GM18508 (cell line): ENCODE data around the gene BHLHE41.

Experiments
- ATAC-seq: cut with Tn5 transposase; IDR thresholded peaks from one replicate; pipeline ENCODE4 v1.9.1; 2021; ENCODE audit warnings: moderate number of reproducible peaks; ENCODE audit not compliant: insufficient read depth, unreplicated experiment

Gene BHLHE41

DNA sequence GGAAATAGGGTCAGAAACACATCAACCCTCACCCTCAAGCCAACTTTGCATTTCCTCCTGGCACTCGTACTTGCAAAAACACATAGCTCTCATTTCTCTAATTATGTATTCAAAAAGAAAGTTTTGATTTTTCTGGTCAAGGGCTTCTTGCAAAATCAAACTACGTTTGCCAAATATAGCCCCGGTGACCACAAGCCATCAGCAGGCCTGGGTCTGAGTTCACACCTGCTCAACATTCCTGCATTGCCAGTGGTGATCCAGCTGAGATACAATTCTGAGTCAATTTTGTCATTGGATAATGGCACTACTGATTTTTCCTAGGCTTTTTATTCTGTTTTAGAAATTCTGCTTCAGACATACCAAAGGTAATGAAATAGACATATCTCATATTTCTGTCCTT is 10.7 kb upstream of the BHLHE41 start:
- no peak for ATAC-seq

- no peak for ATAC-seq
Observed at GRCh38 chr12:26135010-26135420, 10.2 kb upstream of the BHLHE41 start.

DNA sequence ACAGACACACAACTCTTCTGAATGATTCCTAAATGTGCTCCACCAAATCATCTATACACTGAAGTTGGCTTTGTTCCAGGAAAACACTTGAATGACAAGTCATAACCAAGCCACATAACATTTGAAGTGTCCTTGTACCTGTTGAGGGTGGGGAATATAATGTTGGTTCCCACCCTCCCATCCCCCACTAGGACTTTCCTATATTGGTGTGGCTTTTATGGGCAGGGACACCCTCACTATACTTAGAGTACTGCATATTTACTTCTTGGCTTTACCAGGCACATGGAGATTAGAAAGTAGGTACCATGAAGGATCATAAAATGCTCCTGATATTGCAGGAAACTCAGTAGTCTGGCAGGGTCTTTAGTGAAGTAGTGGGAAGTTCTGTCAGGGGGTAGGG is 9.7 kb upstream of the BHLHE41 start:
- no peak for ATAC-seq

DNA sequence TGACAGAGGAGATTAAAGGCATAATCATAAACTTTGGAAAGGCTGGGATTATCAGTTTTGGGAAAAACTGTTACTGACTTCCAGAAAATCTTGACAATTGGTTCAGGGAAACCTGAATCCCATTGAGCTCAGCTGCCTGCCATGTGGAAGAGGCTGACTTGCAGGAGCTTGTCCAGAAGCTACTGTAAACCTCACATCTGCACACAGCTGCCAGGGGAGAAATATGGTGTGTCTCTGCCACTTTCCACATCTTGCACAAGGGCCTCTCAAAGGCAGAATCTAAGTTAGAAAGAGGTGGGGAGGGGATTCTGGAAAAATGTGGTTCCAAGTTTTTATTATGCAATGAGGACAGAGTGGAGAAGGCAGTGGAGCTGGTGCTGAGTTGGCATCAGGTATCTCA is 8.7 kb upstream of the BHLHE41 start:
- no peak for ATAC-seq

DNA sequence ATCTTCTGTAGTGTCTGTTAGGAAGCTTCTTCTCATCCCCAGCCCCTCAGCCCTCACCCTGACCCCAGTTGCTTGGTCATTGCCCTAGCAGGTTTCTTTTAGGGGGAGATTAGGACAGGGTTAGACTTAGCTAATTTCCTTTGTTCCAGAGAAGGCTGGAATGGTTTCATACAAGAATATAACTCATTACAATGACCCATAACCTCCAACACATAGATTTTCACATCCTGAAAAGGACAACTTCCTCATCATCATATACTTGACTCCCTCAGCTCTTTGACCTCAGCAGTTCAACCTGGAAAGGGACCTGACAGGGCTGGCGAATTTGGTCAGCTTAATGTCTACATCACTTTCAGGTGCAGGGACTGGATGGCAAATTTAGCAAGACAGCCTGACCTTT is 8.0 kb upstream of the BHLHE41 start:
- no peak for ATAC-seq

DNA sequence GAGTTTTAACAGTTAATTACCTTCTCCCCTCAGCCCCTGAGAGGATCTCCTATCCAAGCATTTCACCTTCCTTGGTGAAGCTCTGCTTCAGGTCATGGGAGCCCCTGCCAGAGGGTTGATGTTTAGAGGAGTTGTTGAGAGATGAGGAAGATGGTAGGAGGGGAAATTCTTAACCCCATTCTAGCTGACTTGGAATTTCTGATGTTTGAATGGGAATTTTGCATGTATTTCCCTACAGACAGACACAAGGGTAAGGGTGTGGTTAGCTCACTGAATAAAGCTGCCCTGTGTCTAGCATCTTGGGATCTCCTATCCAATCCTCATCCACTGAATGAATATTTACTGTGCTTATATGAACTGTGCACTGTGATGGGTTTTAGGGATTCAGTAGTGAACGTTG is 7.1 kb upstream of the BHLHE41 start:
- no peak for ATAC-seq

- ATAC-seq: no peak
Observed at GRCh38 chr12:26130728-26131127, 5.9 kb upstream of the BHLHE41 start.

DNA sequence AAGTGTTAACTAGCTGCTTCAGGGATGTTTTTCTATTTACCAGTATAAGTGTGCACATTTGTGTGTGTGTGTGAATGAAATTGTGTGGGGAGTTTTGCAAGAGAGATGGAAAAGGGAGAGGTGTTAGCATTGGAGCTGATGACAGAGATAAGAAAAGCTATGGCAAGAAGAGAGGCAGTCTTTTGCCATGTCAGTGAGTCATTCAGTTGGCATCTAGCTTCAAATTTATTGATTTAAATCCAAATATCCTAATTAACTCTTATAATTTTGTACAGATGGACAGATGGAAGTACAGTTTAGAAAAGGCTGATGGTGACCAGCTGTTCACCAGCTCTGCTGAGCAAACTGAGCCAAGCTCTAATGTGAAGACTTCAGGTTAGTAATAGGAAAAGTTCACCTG is 3.3 kb upstream of the BHLHE41 start:
- ATAC-seq: no peak

- no peak for ATAC-seq
Observed at GRCh38 chr12:26127404-26127803, 2.6 kb upstream of the BHLHE41 start.

GRCh38 chr12:26126340-26127284 is 1.8 kb upstream of the BHLHE41 start:
- ATAC-seq: no peak

DNA sequence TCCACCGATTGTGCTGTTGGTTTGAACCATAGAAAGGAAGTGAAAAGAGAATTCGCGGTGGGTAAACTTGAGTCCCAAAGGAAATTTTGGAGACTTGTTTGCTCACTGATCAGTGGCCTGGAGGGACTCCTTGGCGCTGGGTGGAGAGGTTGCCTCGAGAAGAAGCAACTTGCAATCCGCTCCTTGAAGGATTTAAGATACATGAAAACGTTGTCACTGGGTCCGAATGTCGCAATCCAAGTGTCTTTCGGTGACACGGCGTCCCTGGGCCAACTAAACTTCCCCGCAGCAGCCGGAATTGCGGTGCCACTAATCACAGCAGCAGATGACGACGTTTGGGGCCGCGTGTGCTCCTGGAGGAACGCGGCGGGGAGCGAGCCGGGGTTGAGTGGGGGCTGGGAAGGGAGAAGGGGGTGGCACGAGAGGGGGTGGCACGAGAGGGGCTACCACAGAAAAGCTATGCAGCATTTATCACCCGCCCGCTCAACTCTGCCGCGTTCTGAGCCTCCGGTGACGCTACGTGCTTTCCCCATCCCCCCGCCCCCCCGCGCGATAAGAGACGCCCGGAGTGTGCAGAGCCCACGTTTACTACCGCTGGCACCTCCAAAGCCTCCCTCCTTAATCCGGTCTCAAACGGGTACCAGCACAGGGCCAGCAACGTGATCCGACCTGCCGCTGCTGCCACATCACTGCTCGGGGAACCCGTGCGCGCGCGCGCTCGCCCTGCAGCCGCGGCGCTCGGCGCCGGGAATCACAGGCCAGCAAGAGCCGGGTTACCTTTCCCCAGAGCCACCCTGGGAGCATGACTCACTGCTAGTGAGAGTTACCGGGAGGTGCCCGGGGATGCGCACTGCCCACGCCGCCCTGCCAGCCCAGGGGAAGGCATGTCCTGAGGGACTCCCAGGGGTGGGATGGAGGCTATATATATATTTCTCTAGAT is 833 bp upstream of the BHLHE41 start:
- no peak for ATAC-seq

DNA sequence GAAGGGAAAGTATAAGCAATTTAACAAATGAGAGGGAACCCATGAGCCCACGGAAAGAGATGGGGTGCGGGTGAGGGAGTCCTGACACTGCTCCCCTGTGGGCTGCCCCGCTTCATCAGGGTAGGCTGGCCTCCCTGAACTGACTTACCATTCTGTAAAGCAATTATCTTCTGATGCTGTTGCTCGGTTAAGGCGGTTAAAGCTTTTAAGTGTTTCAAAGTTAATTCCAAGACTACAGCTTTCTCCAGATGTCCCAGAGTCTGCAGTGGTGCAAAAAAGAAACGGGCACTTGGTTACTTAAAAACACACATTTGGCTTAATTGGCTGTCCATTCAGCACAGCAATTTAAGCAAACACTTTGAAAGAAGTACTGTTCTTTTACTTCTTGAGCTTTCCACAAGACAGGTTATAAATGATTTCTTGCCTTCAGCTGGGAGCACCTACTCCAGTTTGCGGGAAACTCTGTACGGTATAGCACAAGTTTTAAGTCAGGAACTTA is 1.3 kb downstream of the BHLHE41 start:
- ATAC-seq: no peak

DNA sequence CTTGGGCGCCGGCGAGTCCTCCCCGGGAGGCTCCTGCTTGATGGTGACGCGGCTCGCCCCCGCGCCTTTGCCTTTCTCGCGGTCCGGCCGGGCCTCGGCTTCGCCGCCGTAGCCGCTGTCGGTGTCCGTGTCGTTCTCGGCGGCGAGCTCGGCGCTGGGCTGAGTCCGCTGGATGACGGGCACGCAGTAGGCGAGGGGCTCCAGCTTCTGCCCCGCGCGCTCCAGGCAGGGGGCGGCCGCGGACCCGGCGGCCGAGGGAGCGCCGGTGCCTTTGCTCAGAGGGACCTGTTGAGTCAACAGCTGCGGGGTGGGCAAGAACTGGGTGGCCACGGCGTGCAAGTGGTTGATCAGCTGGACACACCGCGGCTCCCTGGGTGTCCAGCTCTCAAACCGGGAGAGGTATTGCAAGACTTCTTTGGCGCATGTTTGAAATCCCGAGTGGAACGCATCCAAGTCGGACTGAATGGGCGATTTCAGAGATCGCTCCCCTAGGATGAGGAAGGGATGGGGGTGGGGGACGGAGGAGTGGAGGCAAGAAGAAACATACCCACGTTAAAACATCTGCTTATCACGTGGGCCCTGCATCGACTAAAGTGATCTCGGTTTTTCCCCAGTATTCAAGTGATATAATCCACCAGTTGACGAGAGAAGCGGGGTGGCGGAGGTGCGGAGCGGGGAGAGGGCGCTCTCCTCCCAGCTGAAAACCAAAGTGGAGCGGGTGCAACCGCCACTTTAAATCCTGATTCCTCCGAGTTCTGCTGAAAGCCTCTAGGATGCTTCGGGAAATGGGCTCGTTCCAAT is 2.0 kb downstream of the BHLHE41 start:
- no peak for ATAC-seq

DNA sequence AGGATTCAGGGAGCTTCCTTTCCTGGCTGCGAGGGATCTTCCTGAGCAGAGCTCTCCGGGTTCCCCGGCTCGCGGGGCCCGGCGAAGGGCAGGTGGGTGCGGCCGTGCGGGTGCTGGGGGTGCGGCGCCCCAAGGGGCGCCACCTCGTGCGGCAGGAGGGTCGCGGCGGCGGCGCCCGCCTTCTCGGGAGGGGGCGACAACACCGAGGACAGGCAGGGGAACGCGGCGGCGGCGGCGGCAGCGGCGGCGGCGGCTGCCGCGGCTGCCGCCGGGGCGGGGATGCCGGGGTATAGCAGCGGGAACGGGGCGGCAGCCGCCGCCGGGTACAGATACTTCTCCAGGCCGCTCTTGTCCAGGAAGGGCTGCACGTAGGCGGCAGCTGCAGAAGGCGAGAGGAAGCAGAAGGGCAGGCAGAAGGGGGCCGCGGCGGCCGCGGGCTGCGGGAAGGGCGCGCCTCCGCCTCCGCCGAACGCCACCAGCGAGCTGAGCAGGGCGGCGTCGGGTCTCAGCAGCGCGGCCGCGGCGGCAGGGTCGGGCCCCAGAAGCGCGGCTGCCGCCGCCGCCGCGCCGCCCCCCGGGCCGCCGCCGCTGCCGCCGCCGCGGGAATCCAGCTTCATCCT is 2.7 kb downstream of the BHLHE41 start:
- no peak for ATAC-seq

- no peak for ATAC-seq
Observed at GRCh38 chr12:26121323-26122060, 3.3 kb downstream of the BHLHE41 start.

DNA sequence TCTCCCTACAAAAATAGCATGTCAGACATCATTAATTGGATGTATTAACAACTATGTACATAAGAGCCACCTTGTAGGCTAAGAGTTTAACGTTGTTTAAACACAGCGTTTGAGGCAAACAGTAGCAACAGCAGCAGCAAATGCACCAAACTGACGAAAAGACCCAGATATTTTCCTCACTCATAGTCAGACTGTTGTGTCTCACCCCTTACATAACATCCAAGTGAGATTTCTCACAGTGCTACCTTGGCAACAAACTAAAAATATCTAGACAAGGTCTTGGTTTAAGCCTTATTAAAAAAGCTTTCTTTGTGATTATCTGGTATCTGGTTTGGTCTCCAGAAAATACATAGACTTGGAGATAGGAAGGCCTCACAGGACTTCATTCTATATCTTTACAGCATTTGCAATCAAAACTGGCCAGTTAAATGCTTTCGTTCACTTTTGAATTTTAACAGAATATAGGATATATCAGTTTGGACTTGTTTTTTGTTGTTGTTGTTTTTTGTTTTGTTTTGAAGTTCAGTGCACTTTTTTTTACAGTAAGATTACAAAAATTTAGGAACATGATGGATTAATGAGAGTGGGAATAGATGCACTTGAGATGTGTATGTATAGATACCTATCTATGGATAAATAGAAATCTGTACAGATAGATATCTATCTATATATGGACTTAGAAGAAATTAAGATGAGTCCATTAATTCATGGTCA is 4.1 kb downstream of the BHLHE41 start:
- ATAC-seq: no peak

DNA sequence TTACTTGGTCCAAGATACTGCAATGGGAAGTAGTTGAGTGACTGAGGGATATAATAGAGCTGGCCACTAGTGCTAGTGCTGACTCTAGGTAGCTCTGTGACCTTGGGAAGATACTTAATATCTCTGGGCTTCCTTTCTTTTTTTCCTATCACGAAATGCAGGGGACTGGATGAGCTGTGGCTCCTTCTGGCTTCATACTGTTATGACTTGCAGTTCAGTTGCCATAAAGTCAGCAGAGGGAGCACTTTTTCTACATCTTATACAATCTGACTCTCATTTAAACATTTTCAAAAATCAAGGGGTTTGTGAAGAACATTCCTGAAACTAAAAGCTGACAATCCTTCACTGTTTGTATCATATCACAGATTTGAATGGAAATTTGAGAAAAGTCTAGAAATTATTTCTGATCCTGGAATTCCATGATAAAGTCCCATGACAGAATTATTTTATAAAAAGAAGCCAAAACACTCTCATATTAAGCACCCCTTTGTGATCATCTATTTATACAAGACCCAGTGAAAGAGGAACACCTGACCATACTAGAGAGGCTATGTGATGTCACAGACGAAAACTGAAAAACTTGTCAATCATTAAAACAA is 5.3 kb downstream of the BHLHE41 start:
- peak; percentile 36 for ATAC-seq

GRCh38 chr12:26118308-26118707 is 6.5 kb downstream of the BHLHE41 start:
- no peak for ATAC-seq
